B cell (primary cell): ENCODE measurements around the gene ETV6. TPM values are rescaled to one million over a fixed set of nuclear protein-coding genes. Genes with fewer than 3 reads are reported as not detected.

Experiments
- ATAC-seq: fragments of 200-7000 bp; cut with Tn5 transposase; one replicate; pipeline ENCODE4 v1.10.0; 2021; ENCODE audit warnings: low read depth, mild to moderate bottlenecking, moderate number of reproducible peaks, moderate library complexity
- CTCF ChIA-PET: fragments of 350-600 bp; sonication (Branson Sonifier 250); formaldehyde crosslinking; loops from one replicate; lab custom pipeline; 2021; ENCODE audit warnings: antibody characterized with exemption, inconsistent platforms; lab: Charles Lee
- POLR2A ChIA-PET: fragments of 350-600 bp; sonication (Branson Sonifier 250); formaldehyde crosslinking; loops from one replicate; lab custom pipeline; 2021; ENCODE audit warnings: antibody characterized with exemption; lab: Charles Lee
- DNase-seq: peaks from one replicate; pipeline ENCODE4 v3.0.0; 2013
- H2AFZ ChIP-seq: 2 replicates; pipeline ENCODE4 v1.6.1; 2012; ENCODE audit warnings: mild to moderate bottlenecking, low read depth, low read length; ENCODE audit not compliant: insufficient read depth, poor library complexity, severe bottlenecking
- H3K27ac ChIP-seq, 2 donors: 1 replicate in 1 of 2; 2 replicates in 1 of 2; pipeline ENCODE4 v1.5.1; 2012 to 2013; ENCODE audit warnings: low read length in 2 of 2, mild to moderate bottlenecking in 2 of 2, moderate library complexity in 1 of 2
- H3K27me3 ChIP-seq, 4 experiments: fragments of 200-600 bp in 1 of 4; sonication (generic) in 1 of 4; replicated peaks in 1 of 4; 1 replicate in 2 of 4; 2 replicates in 2 of 4; pipeline versions ENCODE4 v1.6.1 to v1.7.0; 2013 to 2016; ENCODE audit warnings: low read length in 3 of 4, mild to moderate bottlenecking in 2 of 4, mixed read lengths in 1 of 4, moderate library complexity in 1 of 4; ENCODE audit not compliant: insufficient read depth in 4 of 4, control insufficient read depth in 3 of 4; ENCODE audit errors: control extremely low read depth in 1 of 4
- H3K36me3 ChIP-seq, 2 experiments: replicated peaks in 1 of 2; 1 replicate in 1 of 2; 2 replicates in 1 of 2; pipeline versions ENCODE4 v1.6.1 to v1.7.1; 2013; ENCODE audit warnings: low read length in 1 of 2; ENCODE audit not compliant: insufficient read depth in 2 of 2, control insufficient read depth in 1 of 2; ENCODE audit errors: control extremely low read depth in 1 of 2, extremely low read depth in 1 of 2
- H3K4me1 ChIP-seq, 2 donors: fragments of 200-600 bp in 1 of 2; sonication (generic) in 1 of 2; 1 replicate in 1 of 2; 2 replicates in 1 of 2; pipeline versions ENCODE4 v1.5.1 to v1.6.1; 2013 to 2017; ENCODE audit warnings: low read length in 2 of 2; ENCODE audit not compliant: control insufficient read depth in 2 of 2, insufficient read depth in 2 of 2
- H3K4me2 ChIP-seq: replicated peaks from 2 replicates; pipeline ENCODE3; 2012; ENCODE audit warnings: mild to moderate bottlenecking, low read depth, low read length; ENCODE audit not compliant: poor library complexity, severe bottlenecking
- H3K4me3 ChIP-seq, 5 experiments: fragments of 200-600 bp in 1 of 5; sonication (generic) in 1 of 5; 1 replicate in 3 of 5; 2 replicates in 2 of 5; pipeline versions ENCODE4 v1.5.1 to v1.7.0; 2011 to 2016; ENCODE audit warnings: low read length in 4 of 5, mild to moderate bottlenecking in 4 of 5, low read depth in 2 of 5, control low read depth in 1 of 5, moderate library complexity in 1 of 5; ENCODE audit not compliant: insufficient read depth in 1 of 5; ENCODE audit errors: control extremely low read depth in 1 of 5, extremely low read depth in 1 of 5
- H3K79me2 ChIP-seq: fragments of 200-600 bp; sonication (generic); one replicate; pipeline ENCODE4 v1.6.0; 2016; ENCODE audit warnings: low read length; ENCODE audit not compliant: control insufficient read depth, insufficient read depth
- H3K9ac ChIP-seq: fragments of 200-600 bp; sonication (generic); 2 replicates; pipeline ENCODE4 v1.6.1; 2017; ENCODE audit warnings: mild to moderate bottlenecking, low read length, moderate library complexity
- H3K9me3 ChIP-seq, 3 donors: one replicate each; pipeline versions ENCODE4 v1.6.1 to v1.7.1; 2013; ENCODE audit warnings: low read length in 2 of 3; ENCODE audit not compliant: control insufficient read depth in 2 of 3, insufficient read depth in 1 of 3; ENCODE audit errors: control extremely low read depth in 1 of 3
- H4K20me1 ChIP-seq: 2 replicates; pipeline ENCODE4 v1.6.0; 2012; ENCODE audit warnings: mild to moderate bottlenecking, low read length; ENCODE audit not compliant: insufficient read depth, control insufficient read depth, poor library complexity, severe bottlenecking
- H3K27ac Mint-ChIP-seq: one replicate; pipeline ENCODE4 v1.8.0; 2021; ENCODE audit warnings: mixed read lengths
- H3K27me3 Mint-ChIP-seq: one replicate; pipeline ENCODE4 v1.8.0; 2021; ENCODE audit warnings: mixed read lengths
- H3K4me1 Mint-ChIP-seq: one replicate; pipeline ENCODE4 v1.8.0; 2021; ENCODE audit warnings: mixed read lengths
- H3K4me3 Mint-ChIP-seq: one replicate; pipeline ENCODE4 v1.8.0; 2021; ENCODE audit warnings: mixed read lengths
- H3K9me3 Mint-ChIP-seq: one replicate; pipeline ENCODE4 v1.8.0; 2022; ENCODE audit warnings: mixed read lengths; ENCODE audit not compliant: insufficient read depth
- EZH2 ChIP-seq: IDR thresholded peaks from 2 replicates; pipeline ENCODE4 v1.6.1; 2012; ENCODE audit warnings: borderline replicate concordance, low read depth, mild to moderate bottlenecking, moderate library complexity, low read length; ENCODE audit not compliant: insufficient read depth, poor library complexity, severe bottlenecking
- WGBS: methylation state at CpG from one replicate; pipeline ENCODE4 v1.1.5; 2013; ENCODE audit warnings: missing lambda C conversion rate; ENCODE audit not compliant: insufficient coverage; 5-methylcytosine and 5-hydroxymethylcytosine counted together
- intact Hi-C: fragments of 100-400 bp; cut with micrococcal nuclease; formaldehyde crosslinking; loops from one replicate; pipeline ENCODE4 v1.10.0; 2022
- polyA plus RNA-seq: library from polyadenylated mRNA; depleted of rRNA; stranded (reverse); fragments of >200 nt; gene quantifications from 2 replicates; pipeline ENCODE4 v1.2.3, GENCODE V29; 2012
- total RNA-seq, 2 donors: library from RNA; stranded (reverse); fragments of 120-200 nt in 1 of 2; gene quantifications; 1 replicate in 1 of 2; 2 replicates in 1 of 2; pipeline versions ENCODE4 v1.2.3 to v1.2.4, GENCODE V29; 2013 to 2022
- TF ChIP-seq, protein P1 (sequence below): fragments of 200-600 bp; IDR thresholded peaks from one replicate; pipeline ENCODE4 v1.8.0; 2022; ENCODE audit warnings: antibody characterized with exemption, mild to moderate bottlenecking

Gene ETV6
- total and polyA plus RNA-seq, 2 donors (not counting 1 experiment from before 2014, with no cell fraction given), result 17.4 to 123 TPM

GRCh38 chr12:11723993-11724392, 74.5 kb downstream of the ETV6 start:
- Mint-ChIP-seq H3K4me1 (peaks cover 87% of the 10 kb centered on the region), H3K27me3 (no peaks in the 10 kb centered on the region), H3K27ac (peak overlapping the region; percentile 55), H3K9me3 (peaks cover 5% of the 10 kb centered on the region), H3K4me3 (peak overlapping the region; percentile 43)
- CTCF ChIA-PET, result interaction anchor here (1.1 kb wide), 1 partner anchor 309 kb away, joined by 3 read pairs; no protein-coding TSS in a partner anchor
- TF ChIP-seq, protein P1, sequence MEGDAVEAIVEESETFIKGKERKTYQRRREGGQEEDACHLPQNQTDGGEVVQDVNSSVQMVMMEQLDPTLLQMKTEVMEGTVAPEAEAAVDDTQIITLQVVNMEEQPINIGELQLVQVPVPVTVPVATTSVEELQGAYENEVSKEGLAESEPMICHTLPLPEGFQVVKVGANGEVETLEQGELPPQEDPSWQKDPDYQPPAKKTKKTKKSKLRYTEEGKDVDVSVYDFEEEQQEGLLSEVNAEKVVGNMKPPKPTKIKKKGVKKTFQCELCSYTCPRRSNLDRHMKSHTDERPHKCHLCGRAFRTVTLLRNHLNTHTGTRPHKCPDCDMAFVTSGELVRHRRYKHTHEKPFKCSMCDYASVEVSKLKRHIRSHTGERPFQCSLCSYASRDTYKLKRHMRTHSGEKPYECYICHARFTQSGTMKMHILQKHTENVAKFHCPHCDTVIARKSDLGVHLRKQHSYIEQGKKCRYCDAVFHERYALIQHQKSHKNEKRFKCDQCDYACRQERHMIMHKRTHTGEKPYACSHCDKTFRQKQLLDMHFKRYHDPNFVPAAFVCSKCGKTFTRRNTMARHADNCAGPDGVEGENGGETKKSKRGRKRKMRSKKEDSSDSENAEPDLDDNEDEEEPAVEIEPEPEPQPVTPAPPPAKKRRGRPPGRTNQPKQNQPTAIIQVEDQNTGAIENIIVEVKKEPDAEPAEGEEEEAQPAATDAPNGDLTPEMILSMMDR, result no peak
- no peak for TF ChIP-seq EZH2
- H3K4me3 ChIP-seq, result no peak overlapping the region
- intact Hi-C loops, result loop anchor here (5.0 kb wide), 1 partner anchor 42 kb away; no protein-coding TSS in a partner anchor
- H3K27me3 ChIP-seq, result no peaks in the 10 kb centered on the region
- H3K79me2 ChIP-seq, result peaks cover 85% of the 10 kb centered on the region
- WGBS, result 79% methylated on average over 6 of the region's 6 CpGs
- POLR2A ChIA-PET, result no interaction called here
- H3K9me3 ChIP-seq, result peaks cover 0 to 7% (median 6%) of the 10 kb centered on the region in 3 donors
- ATAC-seq (no peak), DNase-seq (no peak)
- H3K27ac ChIP-seq, result no peak overlapping the region
- H3K4me1 ChIP-seq, result peaks cover 50 to 69% of the 10 kb centered on the region in 2 donors
- no peak overlapping the region for H2AFZ ChIP-seq
- H3K9ac ChIP-seq, result no peak overlapping the region
- H3K4me2 ChIP-seq, result no peak overlapping the region
- H3K36me3 ChIP-seq, result no peaks in the 10 kb centered on the region
- peaks cover 59% of the 10 kb centered on the region for H4K20me1 ChIP-seq

GRCh38 chr12:11724888-11725311, 75.4 kb downstream of the ETV6 start:
- Histone ChIP-seq H2AFZ (no peak overlapping the region), H3K4me3 (no peak overlapping the region), H3K9ac (no peak overlapping the region), H3K36me3 (no peaks in the 10 kb centered on the region), H3K4me2 (peak overlapping the region; percentile 38), H3K27me3 (no peaks in the 10 kb centered on the region), H3K4me1 (peaks cover 59 to 72% of the 10 kb centered on the region in 2 donors), H3K27ac (no peak overlapping the region), H4K20me1 (peaks cover 56% of the 10 kb centered on the region), H3K79me2 (peaks cover 76% of the 10 kb centered on the region), H3K9me3 (peaks cover 0 to 7% (median 6%) of the 10 kb centered on the region in 3 donors)
- ChIA-PET POLR2A (interaction anchor here (0.6 kb wide), 1 partner anchor 41 kb away, joined by 4 read pairs; no protein-coding TSS in a partner anchor), CTCF (interaction anchor here (0.6 kb wide), 1 partner anchor 21 kb away, joined by 3 read pairs; no protein-coding TSS in a partner anchor)
- Mint-ChIP-seq H3K4me1 (peaks cover 87% of the 10 kb centered on the region), H3K27ac (peak overlapping the region; percentile 55), H3K4me3 (peak overlapping the region; percentile 43), H3K27me3 (no peaks in the 10 kb centered on the region), H3K9me3 (peaks cover 5% of the 10 kb centered on the region)
- DNase-seq, result no peak
- ATAC-seq, result no peak
- 51% methylated on average over 6 of the region's 7 CpGs for WGBS
- no peak for TF ChIP-seq EZH2
- TF ChIP-seq, protein P1, result no peak
- intact Hi-C loops, result loop anchor here (5.0 kb wide), 1 partner anchor 43 kb away; no protein-coding TSS in a partner anchor
